HepG2 (cell line): ENCODE measurements around the gene DNASE1. TPM values are rescaled to one million over a fixed set of nuclear protein-coding genes. Genes with fewer than 3 reads are reported as not detected.

ENCODE experiments used
- ATAC-seq: fragments of 200-7000 bp; cut with Tn5 transposase; 3 replicates; pipeline ENCODE4 v1.9.1; 2020; ENCODE audit warnings: mild to moderate bottlenecking, moderate library complexity
- BruUV-seq: library from RNA; stranded (reverse); fragments of 400-500 nt; replicated peaks from 2 replicates; lab custom pipeline; 2021; lab: Mats Ljungman, UMichigan
- CTCF ChIA-PET: fragments of 300-600 bp; formaldehyde crosslinking; extraction: SDS; loops from one replicate; lab custom pipeline; 2021; ENCODE audit warnings: low total read pairs, inconsistent platforms, low intra/inter-chr PET ratio; lab: Yijun Ruan, JAX
- POLR2A ChIA-PET: fragments of 350-600 bp; sonication (Branson Sonifier 250); formaldehyde crosslinking; loops from one replicate; lab custom pipeline; 2020; ENCODE audit warnings: antibody characterized with exemption, inconsistent platforms; lab: Yijun Ruan, JAX
- DNase-seq: peaks from one replicate; pipeline ENCODE4 v3.0.0-alpha.2; 2015; ENCODE audit warnings: low spot score
- FAIRE-seq: peaks from 3 replicates; lab custom pipeline; 2011; peaks lifted over from hg19 to GRCh38; lab: Jason Lieb, UNC
- H2AFZ ChIP-seq: one replicate; pipeline ENCODE4 v1.6.1; 2011; ENCODE audit warnings: low read length, inconsistent platforms
- H3K27ac ChIP-seq: fragments of 300-600 bp; 3 replicates; pipeline ENCODE4 v1.8.0; 2011; ENCODE audit warnings: mixed run types, mild to moderate bottlenecking, mixed read lengths, low read length, inconsistent platforms; ENCODE audit not compliant: insufficient read depth; ENCODE audit errors: extremely low read length
- H3K27me3 ChIP-seq, 2 experiments: fragments of 200-600 bp in 1 of 2; 2 replicates in 1 of 2; 3 replicates in 1 of 2; pipeline versions ENCODE4 v1.6.0 to v1.8.0; 2011; ENCODE audit warnings: low read length in 2 of 2, mild to moderate bottlenecking in 2 of 2, moderate library complexity in 2 of 2, inconsistent platforms in 1 of 2; ENCODE audit not compliant: insufficient read depth in 2 of 2, control insufficient read depth in 1 of 2
- H3K36me3 ChIP-seq, 2 experiments: fragments of 200-600 bp in 1 of 2; replicated peaks in 1 of 2; 2 replicates in 1 of 2; 3 replicates in 1 of 2; pipeline versions ENCODE4 v1.5.1 to v1.8.0; 2011; ENCODE audit warnings: low read length in 2 of 2, inconsistent platforms in 1 of 2; ENCODE audit not compliant: insufficient read depth in 2 of 2, control insufficient read depth in 1 of 2
- H3K4me1 ChIP-seq: 2 replicates; pipeline ENCODE4 v1.5.1; 2012; ENCODE audit warnings: low read length, inconsistent platforms; ENCODE audit not compliant: insufficient read depth
- H3K4me2 ChIP-seq: 2 replicates; pipeline ENCODE4 v1.6.0; 2011; ENCODE audit warnings: low read depth, low read length, inconsistent platforms
- H3K4me3 ChIP-seq, 3 experiments: fragments of 200-600 bp in 1 of 3; sonication (generic), shearing (Covaris generic) in 1 of 3; replicated peaks in 1 of 3; 2 replicates each; pipeline ENCODE4 v1.5.1; 2011 to 2016; ENCODE audit warnings: low read length in 3 of 3, inconsistent platforms in 2 of 3, low read depth in 2 of 3, mild to moderate bottlenecking in 2 of 3, control low read depth in 1 of 3, mixed read lengths in 1 of 3; ENCODE audit not compliant: insufficient read depth in 1 of 3
- H3K79me2 ChIP-seq: one replicate; pipeline ENCODE4 v1.6.1; 2011; ENCODE audit warnings: low read length, inconsistent platforms; ENCODE audit not compliant: insufficient read depth
- H3K9ac ChIP-seq: 2 replicates; pipeline ENCODE4 v1.6.0; 2011; ENCODE audit warnings: mild to moderate bottlenecking, low read depth, low read length, inconsistent platforms; ENCODE audit not compliant: insufficient read depth
- H3K9me3 ChIP-seq: 2 replicates; pipeline ENCODE4 v1.5.1; 2012; ENCODE audit warnings: mild to moderate bottlenecking, low read length
- H4K20me1 ChIP-seq: 2 replicates; pipeline ENCODE4 v1.6.0; 2011; ENCODE audit warnings: inconsistent platforms, mild to moderate bottlenecking, low read length, moderate library complexity; ENCODE audit not compliant: insufficient read depth
- FOXO1 ChIP-seq: sonication (generic); formaldehyde crosslinking; IDR thresholded peaks from 2 replicates; pipeline ENCODE4 v1.4.0; 2020; ENCODE audit warnings: missing genetic modification reagents
- HHEX ChIP-seq: IDR thresholded peaks from 2 replicates; pipeline ENCODE4 v1.6.1; 2016; ENCODE audit warnings: control low read depth
- KDM3A ChIP-seq: IDR thresholded peaks from 2 replicates; pipeline ENCODE4 v1.6.1; 2018; ENCODE audit warnings: low read depth, missing compliant biosample characterization
- PAF1 ChIP-seq: IDR thresholded peaks from 2 replicates; pipeline ENCODE4 v1.6.1; 2016; ENCODE audit warnings: missing genetic modification reagents, missing compliant biosample characterization
- PLRG1 ChIP-seq: fragments of 450-650 bp; conservative IDR thresholded peaks from 2 replicates; pipeline ENCODE4 v1.6.1; 2016
- THAP11 ChIP-seq: IDR thresholded peaks from 2 replicates; pipeline ENCODE4 v1.6.1; 2016; ENCODE audit warnings: missing biosample characterization, missing genetic modification reagents
- ZNF660 ChIP-seq: sonication (generic); formaldehyde crosslinking; IDR thresholded peaks from 2 replicates; pipeline ENCODE4 v1.5.1; 2020; ENCODE audit warnings: mild to moderate bottlenecking, low read depth, missing genetic modification reagents, borderline replicate concordance
- ZNF780A ChIP-seq: sonication (generic); formaldehyde crosslinking; IDR thresholded peaks from 2 replicates; pipeline ENCODE4 v1.8.0; 2022; ENCODE audit warnings: mild to moderate bottlenecking, missing genetic modification reagents, moderate library complexity
- WGBS: methylation state at CpG from one replicate; pipeline ENCODE4 v1.1.6; 2017; ENCODE audit warnings: low lambda C conversion rate; 5-methylcytosine and 5-hydroxymethylcytosine counted together
- in situ Hi-C: cut with HindIII; loops from 2 replicates; pipeline ENCODE4 v1.10.0; 2017; ENCODE audit warnings: low pct_unique_long_range_greater_than_20kb; ENCODE audit not compliant: extremely low pct_ligation_motif_present
- intact Hi-C: fragments of 100-400 bp; cut with micrococcal nuclease; formaldehyde crosslinking; loops from one replicate; pipeline ENCODE4 v1.10.0; 2022; ENCODE audit not compliant: unreplicated experiment
- polyA plus RNA-seq, 8 experiments: library from polyadenylated mRNA; depleted of rRNA in 3 of 8; stranded (reverse) in 7 of 8; unstranded in 1 of 8; fragments of >200 nt; fragmentation: Illumina TruSeq in 4 of 8; extraction: Trizol in 4 of 8; gene quantifications; 2 replicates each; pipeline versions ENCODE4 v1.2.1 to v1.2.3, GENCODE V29; 2011 to 2016; ENCODE audit warnings: low read depth in 4 of 8, missing spikeins in 1 of 8, mixed read lengths in 1 of 8; ENCODE audit not compliant: insufficient read depth in 1 of 8
- total RNA-seq, 5 experiments: library from RNA; depleted of rRNA; stranded (reverse); fragments of >200 nt; fragmentation: Illumina TruSeq; extraction: Trizol; gene quantifications; 2 replicates each; pipeline ENCODE4 v1.2.3, GENCODE V29; 2016; ENCODE audit warnings: low read depth in 1 of 5
- TF ChIP-seq, protein P1 (sequence below): sonication (generic); formaldehyde crosslinking; IDR thresholded peaks from 2 replicates; pipeline ENCODE4 v1.4.0; 2020; ENCODE audit warnings: mild to moderate bottlenecking, missing genetic modification reagents
- TF ChIP-seq, protein P2 (sequence below): sonication (generic); formaldehyde crosslinking; IDR thresholded peaks from 2 replicates; pipeline ENCODE4 v1.8.1; 2022; ENCODE audit warnings: low read depth, mild to moderate bottlenecking, missing genetic modification reagents
- TF ChIP-seq, protein P3 (sequence below): IDR thresholded peaks from 2 replicates; pipeline ENCODE4 v1.6.1; 2012; ENCODE audit warnings: low read depth, low read length, improper control_type of control experiment
- TF ChIP-seq, protein P4 (sequence below): sonication (generic); IDR thresholded peaks from 2 replicates; pipeline ENCODE4 v1.6.1; 2016; ENCODE audit warnings: low read depth, borderline replicate concordance

The DNASE1 gene
- total and polyA plus RNA-seq, 2 of the 13 experiments (the other 11 are each of a cell fraction or from before 2014, with no cell fraction given) = 7.1 to 11.1 TPM

DNA sequence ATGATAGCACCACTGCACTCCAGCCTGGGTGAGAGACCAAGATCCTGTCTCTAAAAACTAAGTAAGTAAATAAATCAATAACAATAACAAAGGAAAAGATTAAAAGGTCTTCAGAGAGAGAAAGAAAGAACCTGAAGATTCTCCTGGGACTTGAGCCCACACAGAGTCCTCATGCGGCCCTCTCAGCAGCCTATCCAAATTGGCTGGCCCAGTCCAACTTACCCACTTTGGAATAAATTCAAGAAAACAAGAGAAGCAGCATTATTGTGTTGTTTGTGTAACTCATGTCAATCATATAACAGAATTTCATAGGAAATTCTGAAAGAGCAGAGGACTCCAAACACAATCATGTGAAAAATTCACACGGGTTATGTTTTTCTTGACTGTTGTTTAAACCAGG, 46.9 kb upstream of the DNASE1 start:
- DNase-seq (no peak), ATAC-seq (no peak), FAIRE-seq (no peak)
- Histone ChIP-seq H3K4me2 (no peak overlapping the region), H4K20me1 (no peaks in the 10 kb centered on the region), H3K27me3 (no peaks in the 10 kb centered on the region; a peak in 1 of 5 replicates), H3K79me2 (peaks cover 12% of the 10 kb centered on the region), H3K4me3 (no peak overlapping the region), H3K9me3 (no peaks in the 10 kb centered on the region), H3K36me3 (peaks cover 1 to 5% of the 10 kb centered on the region in 2 experiments; a peak in 1 of 5 replicates), H2AFZ (no peak overlapping the region), H3K9ac (no peak overlapping the region), H3K4me1 (peaks cover 38% of the 10 kb centered on the region), H3K27ac (no peak overlapping the region)
- WGBS = 95% methylated on average over 2 of the region's 2 CpGs
- in situ Hi-C loops (no loop called here), intact Hi-C loops (no loop called here)
- no TSS peak for BruUV-seq
- ChIA-PET POLR2A (no interaction called here), CTCF (no interaction called here)
- TF ChIP-seq HHEX (CRISPR knock-in tag) (no peak), THAP11 (CRISPR knock-in tag) (no peak)

DNA sequence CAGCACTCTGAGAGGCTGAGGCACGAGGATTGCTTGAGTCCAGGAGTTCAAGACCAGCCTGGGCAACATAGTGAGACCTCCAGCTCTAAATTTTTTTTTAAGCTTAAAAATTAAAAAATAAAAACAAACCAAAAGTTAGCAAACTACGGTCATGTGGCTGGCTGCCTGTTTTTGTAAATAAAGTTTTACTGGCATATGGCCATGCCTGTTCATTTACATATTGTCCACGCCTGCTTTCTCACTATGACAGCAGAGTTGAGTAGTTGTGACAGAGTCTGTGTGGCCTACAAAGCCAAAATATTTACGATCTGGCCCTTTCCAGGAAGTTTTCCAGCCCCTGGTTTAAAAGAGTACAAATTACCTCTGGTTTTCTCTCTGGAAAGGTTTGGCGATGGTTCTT, 46.4 kb upstream of the DNASE1 start:
- peaks cover 16% of the 10 kb centered on the region for H3K79me2 ChIP-seq
- CTCF ChIA-PET = no interaction called here
- no peak for FAIRE-seq
- no peak overlapping the region for H3K4me3 ChIP-seq
- BruUV-seq = no TSS peak
- H3K4me1 ChIP-seq = peaks cover 42% of the 10 kb centered on the region
- H3K36me3 ChIP-seq = peaks cover 1 to 5% of the 10 kb centered on the region in 2 experiments; a peak in 1 of 5 replicates
- in situ Hi-C loops = no loop called here
- 96% methylated on average over 5 of the region's 5 CpGs for WGBS
- no peaks in the 10 kb centered on the region for H3K9me3 ChIP-seq
- no peaks in the 10 kb centered on the region for H4K20me1 ChIP-seq
- POLR2A ChIA-PET = no interaction called here
- DNase-seq = no peak
- no peak overlapping the region for H3K27ac ChIP-seq
- H2AFZ ChIP-seq = no peak overlapping the region
- intact Hi-C loops = no loop called here
- ATAC-seq = no peak
- no peak overlapping the region for H3K9ac ChIP-seq
- H3K27me3 ChIP-seq = no peaks in the 10 kb centered on the region; a peak in 1 of 5 replicates
- H3K4me2 ChIP-seq = no peak overlapping the region
- TF ChIP-seq ZNF780A (CRISPR knock-in tag) (no peak), ZNF660 (CRISPR knock-in tag) (no peak), PLRG1 (no peak), PAF1 (CRISPR knock-in tag) (no peak), FOXO1 (CRISPR knock-in tag) (no peak), KDM3A (CRISPR knock-in tag) (no peak)
- TF ChIP-seq, protein P1, sequence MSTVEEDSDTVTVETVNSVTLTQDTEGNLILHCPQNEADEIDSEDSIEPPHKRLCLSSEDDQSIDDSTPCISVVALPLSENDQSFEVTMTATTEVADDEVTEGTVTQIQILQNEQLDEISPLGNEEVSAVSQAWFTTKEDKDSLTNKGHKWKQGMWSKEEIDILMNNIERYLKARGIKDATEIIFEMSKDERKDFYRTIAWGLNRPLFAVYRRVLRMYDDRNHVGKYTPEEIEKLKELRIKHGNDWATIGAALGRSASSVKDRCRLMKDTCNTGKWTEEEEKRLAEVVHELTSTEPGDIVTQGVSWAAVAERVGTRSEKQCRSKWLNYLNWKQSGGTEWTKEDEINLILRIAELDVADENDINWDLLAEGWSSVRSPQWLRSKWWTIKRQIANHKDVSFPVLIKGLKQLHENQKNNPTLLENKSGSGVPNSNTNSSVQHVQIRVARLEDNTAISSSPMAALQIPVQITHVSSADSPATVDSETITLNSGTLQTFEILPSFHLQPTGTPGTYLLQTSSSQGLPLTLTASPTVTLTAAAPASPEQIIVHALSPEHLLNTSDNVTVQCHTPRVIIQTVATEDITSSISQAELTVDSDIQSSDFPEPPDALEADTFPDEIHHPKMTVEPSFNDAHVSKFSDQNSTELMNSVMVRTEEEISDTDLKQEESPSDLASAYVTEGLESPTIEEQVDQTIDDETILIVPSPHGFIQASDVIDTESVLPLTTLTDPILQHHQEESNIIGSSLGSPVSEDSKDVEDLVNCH = no peak
- TF ChIP-seq, protein P2, sequence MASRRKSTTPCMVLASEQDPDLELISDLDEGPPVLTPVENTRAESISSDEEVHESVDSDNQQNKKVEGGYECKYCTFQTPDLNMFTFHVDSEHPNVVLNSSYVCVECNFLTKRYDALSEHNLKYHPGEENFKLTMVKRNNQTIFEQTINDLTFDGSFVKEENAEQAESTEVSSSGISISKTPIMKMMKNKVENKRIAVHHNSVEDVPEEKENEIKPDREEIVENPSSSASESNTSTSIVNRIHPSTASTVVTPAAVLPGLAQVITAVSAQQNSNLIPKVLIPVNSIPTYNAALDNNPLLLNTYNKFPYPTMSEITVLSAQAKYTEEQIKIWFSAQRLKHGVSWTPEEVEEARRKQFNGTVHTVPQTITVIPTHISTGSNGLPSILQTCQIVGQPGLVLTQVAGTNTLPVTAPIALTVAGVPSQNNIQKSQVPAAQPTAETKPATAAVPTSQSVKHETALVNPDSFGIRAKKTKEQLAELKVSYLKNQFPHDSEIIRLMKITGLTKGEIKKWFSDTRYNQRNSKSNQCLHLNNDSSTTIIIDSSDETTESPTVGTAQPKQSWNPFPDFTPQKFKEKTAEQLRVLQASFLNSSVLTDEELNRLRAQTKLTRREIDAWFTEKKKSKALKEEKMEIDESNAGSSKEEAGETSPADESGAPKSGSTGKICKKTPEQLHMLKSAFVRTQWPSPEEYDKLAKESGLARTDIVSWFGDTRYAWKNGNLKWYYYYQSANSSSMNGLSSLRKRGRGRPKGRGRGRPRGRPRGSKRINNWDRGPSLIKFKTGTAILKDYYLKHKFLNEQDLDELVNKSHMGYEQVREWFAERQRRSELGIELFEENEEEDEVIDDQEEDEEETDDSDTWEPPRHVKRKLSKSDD (CRISPR knock-in tag) = no peak
- TF ChIP-seq, protein P3, sequence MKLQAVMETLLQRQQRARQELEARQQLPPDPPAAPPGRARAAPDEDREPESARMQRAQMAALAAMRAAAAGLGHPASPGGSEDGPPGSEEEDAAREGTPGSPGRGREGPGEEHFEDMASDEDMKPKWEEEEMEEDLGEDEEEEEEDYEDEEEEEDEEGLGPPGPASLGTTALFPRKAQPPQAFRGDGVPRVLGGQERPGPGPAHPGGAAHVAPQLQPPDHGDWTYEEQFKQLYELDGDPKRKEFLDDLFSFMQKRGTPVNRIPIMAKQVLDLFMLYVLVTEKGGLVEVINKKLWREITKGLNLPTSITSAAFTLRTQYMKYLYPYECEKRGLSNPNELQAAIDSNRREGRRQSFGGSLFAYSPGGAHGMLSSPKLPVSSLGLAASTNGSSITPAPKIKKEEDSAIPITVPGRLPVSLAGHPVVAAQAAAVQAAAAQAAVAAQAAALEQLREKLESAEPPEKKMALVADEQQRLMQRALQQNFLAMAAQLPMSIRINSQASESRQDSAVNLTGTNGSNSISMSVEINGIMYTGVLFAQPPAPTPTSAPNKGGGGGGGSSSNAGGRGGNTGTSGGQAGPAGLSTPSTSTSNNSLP = no peak
- TF ChIP-seq, protein P4, sequence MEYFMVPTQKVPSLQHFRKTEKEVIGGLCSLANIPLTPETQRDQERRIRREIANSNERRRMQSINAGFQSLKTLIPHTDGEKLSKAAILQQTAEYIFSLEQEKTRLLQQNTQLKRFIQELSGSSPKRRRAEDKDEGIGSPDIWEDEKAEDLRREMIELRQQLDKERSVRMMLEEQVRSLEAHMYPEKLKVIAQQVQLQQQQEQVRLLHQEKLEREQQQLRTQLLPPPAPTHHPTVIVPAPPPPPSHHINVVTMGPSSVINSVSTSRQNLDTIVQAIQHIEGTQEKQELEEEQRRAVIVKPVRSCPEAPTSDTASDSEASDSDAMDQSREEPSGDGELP = no peak
